GM19463 (cell line): ENCODE data around the gene PFAS.

Experiments
- ATAC-seq: cut with Tn5 transposase; IDR thresholded peaks from one replicate; pipeline ENCODE4 v1.9.1; 2021; ENCODE audit warnings: mild to moderate bottlenecking, moderate library complexity; ENCODE audit not compliant: unreplicated experiment

The PFAS gene

GRCh38 chr17:8267480-8268147 lies 18.5 kb downstream of the PFAS start:
- no peak for ATAC-seq

GRCh38 chr17:8268550-8269298 lies 19.6 kb downstream of the PFAS start:
- ATAC-seq: no peak

GRCh38 chr17:8272421-8272820 lies 23.3 kb downstream of the PFAS start:
- no peak for ATAC-seq

GRCh38 chr17:8273884-8274444 lies 24.9 kb downstream of the PFAS start:
- ATAC-seq: no peak

- ATAC-seq: no peak
Observed at GRCh38 chr17:8274816-8275215, 25.7 kb downstream of the PFAS start.

GRCh38 chr17:8275421-8276290 lies 26.6 kb downstream of the PFAS start:
- ATAC-seq: no peak

GRCh38 chr17:8277317-8277716 lies 28.2 kb downstream of the PFAS start:
- no peak for ATAC-seq

GRCh38 chr17:8282345-8282744 lies 33.3 kb downstream of the PFAS start:
- no peak for ATAC-seq

GRCh38 chr17:8283356-8283755 lies 34.3 kb downstream of the PFAS start:
- no peak for ATAC-seq

- no peak for ATAC-seq
Observed at GRCh38 chr17:8284126-8284525, 35.0 kb downstream of the PFAS start.

- no peak for ATAC-seq
Observed at GRCh38 chr17:8285270-8286181, 36.4 kb downstream of the PFAS start.

GRCh38 chr17:8287651-8288335 lies 38.7 kb downstream of the PFAS start:
- ATAC-seq: no peak

GRCh38 chr17:8288336-8289102 lies 39.4 kb downstream of the PFAS start, which contains the start of gene RANGRF:
TSS of gene RANGRF (plus strand) at chr17:8288670. CDS start at chr17:8288789, 119 bp downstream.
- ATAC-seq: peak; percentile 83

GRCh38 chr17:8289103-8289397 lies 40.0 kb downstream of the PFAS start:
- ATAC-seq: no peak

GRCh38 chr17:8290043-8290442 lies 41.0 kb downstream of the PFAS start:
- ATAC-seq: no peak

- no peak for ATAC-seq
Observed at GRCh38 chr17:8292639-8293395, 43.7 kb downstream of the PFAS start.

GRCh38 chr17:8294361-8294760 lies 45.3 kb downstream of the PFAS start:
- no peak for ATAC-seq

- no peak for ATAC-seq
Observed at GRCh38 chr17:8294814-8295316, 45.8 kb downstream of the PFAS start.
